Measurements from ENCODE around the gene ZP4.

The ZP4 gene

GRCh38 chr1:237890822-237891221, at the start of gene ZP4:
Gene ZP4, minus strand, starts transcription at chr1:237890922. Its CDS starts 287 bp downstream, at chr1:237890635.
- DNase-seq: no peak

- DNase-seq: no peak
These were observed 47.8 kb upstream of the ZP4 start for GRCh38 chr1:237938553-237938952.

- DNase-seq: no peak
These were observed 47.3 kb upstream of the ZP4 start for GRCh38 chr1:237938068-237938467.

- no peak for DNase-seq
These were observed 42.1 kb upstream of the ZP4 start for GRCh38 chr1:237932816-237933215.

GRCh38 chr1:237931581-237931980, 40.9 kb upstream of the ZP4 start:
- DNase-seq: no peak

- DNase-seq: no peak
These were observed 36.5 kb upstream of the ZP4 start for GRCh38 chr1:237927198-237927597.

- DNase-seq: no peak
These were observed 30.6 kb upstream of the ZP4 start for GRCh38 chr1:237921306-237921705.

GRCh38 chr1:237913345-237913744, 22.6 kb upstream of the ZP4 start:
- DNase-seq: no peak

- DNase-seq: no peak
These were observed 21.2 kb upstream of the ZP4 start for GRCh38 chr1:237911911-237912310.

- DNase-seq: no peak
These were observed 20.1 kb upstream of the ZP4 start for GRCh38 chr1:237910834-237911233.

- DNase-seq: no peak
These were observed 13.2 kb upstream of the ZP4 start for GRCh38 chr1:237903961-237904360.

- no peak for DNase-seq
These were observed 12.4 kb upstream of the ZP4 start for GRCh38 chr1:237902960-237903743.

- peak; percentile 1 for DNase-seq
These were observed 10.7 kb upstream of the ZP4 start for GRCh38 chr1:237901299-237901934.

GRCh38 chr1:237895630-237896029, 4.9 kb upstream of the ZP4 start:
- DNase-seq: no peak

- DNase-seq: no peak
These were observed 3.4 kb upstream of the ZP4 start for GRCh38 chr1:237894131-237894530.

GRCh38 chr1:237891979-237892378, 1.3 kb upstream of the ZP4 start:
- DNase-seq: no peak

- no peak for DNase-seq
These were observed 544 bp upstream of the ZP4 start for GRCh38 chr1:237891266-237891665.

GRCh38 chr1:237890416-237890815, 306 bp downstream of the ZP4 start:
- DNase-seq: no peak

- DNase-seq: no peak
These were observed 2.6 kb downstream of the ZP4 start for GRCh38 chr1:237888143-237888542.

GRCh38 chr1:237887542-237887941, 3.2 kb downstream of the ZP4 start:
- no peak for DNase-seq

GRCh38 chr1:237884237-237884636, 6.5 kb downstream of the ZP4 start:
- no peak for DNase-seq

GRCh38 chr1:237879195-237879594, 11.5 kb downstream of the ZP4 start:
- no peak for DNase-seq

- no peak for DNase-seq
These were observed 12.3 kb downstream of the ZP4 start for GRCh38 chr1:237878406-237878805.

GRCh38 chr1:237877631-237878030, 13.1 kb downstream of the ZP4 start:
- DNase-seq: no peak

GRCh38 chr1:237875291-237875690, 15.4 kb downstream of the ZP4 start:
- DNase-seq: no peak
